Ishikawa (cell line): ENCODE data around the gene TXNRD1.

Experiments used
- NFIC ChIP-seq: IDR thresholded peaks from 2 replicates; pipeline ENCODE4 v1.6.1; 2012
- TAF1 ChIP-seq: IDR thresholded peaks from 2 replicates; pipeline ENCODE4 v1.6.1; 2012; ENCODE audit warnings: low read depth, mild to moderate bottlenecking
- YY1 ChIP-seq: IDR thresholded peaks from 2 replicates; pipeline ENCODE4 v1.6.1; 2012; ENCODE audit warnings: low read depth
- ZBTB7A ChIP-seq: IDR thresholded peaks from 2 replicates; pipeline ENCODE4 v1.6.1; 2012; ENCODE audit warnings: low read depth

GRCh38 chr12:104371043-104371870 is 155.7 kb downstream of the TXNRD1 start:
- no peak for TF ChIP-seq YY1
- no peak for TF ChIP-seq NFIC
- TF ChIP-seq TAF1 = no peak
- TF ChIP-seq ZBTB7A = no peak
